IMR-90 (cell line): ENCODE data around the gene NOXO1. TPM values are rescaled to one million over a fixed set of nuclear protein-coding genes. Genes with fewer than 3 reads are reported as not detected.

ENCODE experiments used
- ATAC-seq: fragments of 200-7000 bp; cut with Tn5 transposase; 2 replicates; pipeline ENCODE4 v1.9.1; 2020; ENCODE audit warnings: low read depth, mild to moderate bottlenecking, moderate library complexity
- BruUV-seq: library from RNA; stranded (reverse); fragments of 400-500 nt; replicated peaks from 2 replicates; lab custom pipeline; 2021; lab: Mats Ljungman, UMichigan
- CTCF ChIA-PET: fragments of 300-600 bp; formaldehyde crosslinking; extraction: SDS; loops from one replicate; lab custom pipeline; 2021; ENCODE audit warnings: antibody characterized with exemption; lab: Yijun Ruan, JAX
- POLR2A ChIA-PET: fragments of 300-600 bp; sonication (Branson Sonifier 250); formaldehyde crosslinking; loops from one replicate; lab custom pipeline; 2022; ENCODE audit warnings: antibody characterized with exemption; ENCODE audit not compliant: unreplicated experiment; lab: Charles Lee
- DNase-seq: peaks from one replicate; pipeline ENCODE4 v3.0.0; 2013
- H2AFZ ChIP-seq: replicated peaks from 2 replicates; pipeline ENCODE3; 2013; ENCODE audit warnings: low read length, mild to moderate bottlenecking; ENCODE audit not compliant: poor library complexity
- H2AK5ac ChIP-seq: 2 replicates; pipeline ENCODE4 v1.6.1; 2013; ENCODE audit warnings: low read depth, low read length, inconsistent platforms
- H2AK9ac ChIP-seq: replicated peaks from 2 replicates; pipeline ENCODE3; 2013; ENCODE audit warnings: mild to moderate bottlenecking, low read depth, low read length, moderate library complexity; ENCODE audit not compliant: poor library complexity
- H2BK120ac ChIP-seq: 2 replicates; pipeline ENCODE4 v1.6.1; 2013; ENCODE audit warnings: low read depth, low read length, inconsistent platforms
- H2BK15ac ChIP-seq: 3 replicates; pipeline ENCODE4 v1.6.1; 2013; ENCODE audit warnings: low read depth, low read length, inconsistent platforms
- H2BK20ac ChIP-seq: 2 replicates; pipeline ENCODE4 v1.6.1; 2013; ENCODE audit warnings: low read depth, mild to moderate bottlenecking, inconsistent platforms, low read length, moderate library complexity
- H2BK5ac ChIP-seq: 2 replicates; pipeline ENCODE4 v1.6.1; 2013; ENCODE audit warnings: mild to moderate bottlenecking, low read depth, low read length, inconsistent platforms; ENCODE audit not compliant: poor library complexity, severe bottlenecking
- H3K14ac ChIP-seq: replicated peaks from 2 replicates; pipeline ENCODE4 v1.6.1; 2013; ENCODE audit warnings: low read depth, low read length, inconsistent platforms
- H3K18ac ChIP-seq: 2 replicates; pipeline ENCODE4 v1.6.1; 2013; ENCODE audit warnings: low read depth, low read length, control low read depth
- H3K23ac ChIP-seq: 2 replicates; pipeline ENCODE4 v1.6.1; 2013; ENCODE audit warnings: low read depth, low read length, inconsistent platforms
- H3K27ac ChIP-seq: 2 replicates; pipeline ENCODE4 v1.5.1; 2013; ENCODE audit warnings: mild to moderate bottlenecking, control low read depth, low read length; ENCODE audit not compliant: insufficient read depth
- H3K27me3 ChIP-seq: 2 replicates; pipeline ENCODE4 v1.6.1; 2013; ENCODE audit warnings: low read length; ENCODE audit not compliant: control insufficient read depth, insufficient read depth
- H3K36me3 ChIP-seq: 2 replicates; pipeline ENCODE4 v1.6.1; 2013; ENCODE audit warnings: low read length, mixed read lengths; ENCODE audit not compliant: control insufficient read depth, insufficient read depth
- H3K4ac ChIP-seq: 2 replicates; pipeline ENCODE4 v1.6.1; 2013; ENCODE audit warnings: low read depth, low read length, inconsistent platforms
- H3K4me1 ChIP-seq: 2 replicates; pipeline ENCODE4 v1.6.1; 2013; ENCODE audit warnings: low read length, mixed read lengths; ENCODE audit not compliant: control insufficient read depth, insufficient read depth
- H3K4me2 ChIP-seq: 2 replicates; pipeline ENCODE4 v1.6.1; 2013; ENCODE audit warnings: low read depth, mild to moderate bottlenecking, control low read depth, low read length, moderate library complexity
- H3K4me3 ChIP-seq: 2 replicates; pipeline ENCODE4 v1.5.1; 2013; ENCODE audit warnings: low read depth, mild to moderate bottlenecking, control low read depth, low read length, moderate library complexity; ENCODE audit not compliant: insufficient read depth
- H3K56ac ChIP-seq: 2 replicates; pipeline ENCODE4 v1.6.1; 2013; ENCODE audit warnings: low read length, inconsistent platforms; ENCODE audit not compliant: insufficient read depth; ENCODE audit errors: extremely low read depth
- H3K79me1 ChIP-seq, 2 experiments: 2 replicates each; pipeline ENCODE4 v1.6.1; 2013; ENCODE audit warnings: low read length in 2 of 2, inconsistent platforms in 1 of 2, low read depth in 1 of 2
- H3K9ac ChIP-seq: 2 replicates; pipeline ENCODE4 v1.6.1; 2013; ENCODE audit warnings: low read depth, low read length, control low read depth
- H3K9me1 ChIP-seq: 2 replicates; pipeline ENCODE4 v1.6.1; 2013; ENCODE audit warnings: low read length, inconsistent platforms; ENCODE audit not compliant: insufficient read depth
- H3K9me3 ChIP-seq: 2 replicates; pipeline ENCODE4 v1.6.1; 2013; ENCODE audit warnings: low read length; ENCODE audit not compliant: control insufficient read depth, insufficient read depth
- H4K20me1 ChIP-seq: 2 replicates; pipeline ENCODE4 v1.6.1; 2013; ENCODE audit warnings: low read length, inconsistent platforms; ENCODE audit not compliant: insufficient read depth
- H4K5ac ChIP-seq: 2 replicates; pipeline ENCODE4 v1.6.1; 2013; ENCODE audit warnings: mild to moderate bottlenecking, low read depth, low read length, control low read depth
- H4K8ac ChIP-seq, 2 experiments: 2 replicates each; pipeline ENCODE4 v1.6.1; 2013; ENCODE audit warnings: low read depth in 2 of 2, low read length in 2 of 2, control low read depth in 1 of 2, inconsistent platforms in 1 of 2
- H4K91ac ChIP-seq: 2 replicates; pipeline ENCODE4 v1.6.1; 2013; ENCODE audit warnings: low read depth, low read length, inconsistent platforms; ENCODE audit not compliant: insufficient read depth
- MAFK ChIP-seq: IDR thresholded peaks from 2 replicates; pipeline ENCODE4 v1.6.1; 2012; ENCODE audit warnings: low read depth, low read length, improper control_type of control experiment
- MXI1 ChIP-seq: IDR thresholded peaks from 2 replicates; pipeline ENCODE4 v1.6.1; 2012; ENCODE audit warnings: low read depth, mild to moderate bottlenecking, low read length, moderate library complexity, borderline replicate concordance
- USF2 ChIP-seq: fragments of 150-350 bp; IDR thresholded peaks from 2 replicates; pipeline ENCODE4 v1.6.1; 2017; ENCODE audit warnings: mild to moderate bottlenecking, antibody characterized with exemption, low read length, low read depth
- WGBS, 2 experiments: methylation state at CpG; one replicate each; pipeline versions ENCODE4 v1.1.5 to v1.1.7; 2013; ENCODE audit warnings: missing lambda C conversion rate in 2 of 2; ENCODE audit not compliant: insufficient read length in 1 of 2; ENCODE audit errors: extremely low coverage in 2 of 2; 5-methylcytosine and 5-hydroxymethylcytosine counted together
- dilution Hi-C: fragments of 300-500 bp; cut with HindIII; formaldehyde crosslinking; loops from one replicate; pipeline ENCODE4 v1.14.3; 2018; ENCODE audit warnings: low sequenced_read_pairs; ENCODE audit not compliant: unreplicated experiment
- in situ Hi-C: fragments of 300-500 bp; cut with MboI; formaldehyde crosslinking; loops from 3 replicates; pipeline ENCODE4 v1.14.3; 2019; ENCODE audit warnings: low sequenced_read_pairs, inconsistent platforms, mixed read lengths
- intact Hi-C: fragments of 100-400 bp; cut with micrococcal nuclease; formaldehyde crosslinking; loops from 2 replicates; pipeline ENCODE4 v1.10.0; 2022
- polyA plus RNA-seq, 3 experiments: library from polyadenylated mRNA; depleted of rRNA; stranded (reverse); fragments of >200 nt; gene quantifications; 2 replicates each; pipeline ENCODE4 v1.2.3, GENCODE V29; 2012; ENCODE audit warnings: low replicate concordance in 1 of 3
- total RNA-seq: library from RNA; depleted of rRNA; stranded (reverse); fragments of >200 nt; gene quantifications from 2 replicates; pipeline ENCODE4 v1.2.3, GENCODE V29; 2012

Gene NOXO1
- total and polyA plus RNA-seq, 2 of the 4 experiments (the other 2 are of a cell fraction), result 0.56 TPM; not detected in 1

- H3K23ac ChIP-seq, result peak within 1 kb of the TSS; percentile 94
- no TSS peak for BruUV-seq
- CTCF ChIA-PET, result no interaction called here
- H3K9ac ChIP-seq, result peak within 1 kb of the TSS; percentile 92
- H3K9me1 ChIP-seq, result peaks cover 9% of the 10 kb centered on the region
- no peak within 1 kb of the TSS; the same call in 1 of the 2 replicates for H3K56ac ChIP-seq
- H4K5ac ChIP-seq, result peak within 1 kb of the TSS; percentile 96
- H3K36me3 ChIP-seq, result peaks cover 16% of the 10 kb centered on the region; the same call in 1 of the 2 replicates
- H3K27ac ChIP-seq, result peak within 1 kb of the TSS; percentile 75
- H3K9me3 ChIP-seq, result no peaks in the 10 kb centered on the region
- peaks cover 20% of the 10 kb centered on the region for H3K4me1 ChIP-seq
- H4K8ac ChIP-seq, result peak within 1 kb of the TSS; percentile 85 to 86; a peak in 3 of 4 replicates
- H2BK120ac ChIP-seq, result peak within 1 kb of the TSS; percentile 85
- no peaks in the 10 kb centered on the region for H3K27me3 ChIP-seq
- peaks cover 6 to 44% of the 10 kb centered on the region in 2 experiments for H3K79me1 ChIP-seq
- dilution Hi-C loops, result no loop called here
- H2BK15ac ChIP-seq, result peak within 1 kb of the TSS; percentile 69; the same call in 1 of the 3 replicates
- peak within 1 kb of the TSS; percentile 93 for H3K4ac ChIP-seq
- intact Hi-C loops, result no loop called here
- no peak for DNase-seq
- peak within 1 kb of the TSS; percentile 99 for H2AK5ac ChIP-seq
- peaks cover 15% of the 10 kb centered on the region for H4K20me1 ChIP-seq
- peak within 1 kb of the TSS; percentile 80 for H4K91ac ChIP-seq
- peak within 1 kb of the TSS; percentile 97 for H3K4me2 ChIP-seq
- H2AK9ac ChIP-seq, result peak within 1 kb of the TSS; percentile 96
- TF ChIP-seq MXI1 (peak; percentile 8; the same call in 1 of the 2 replicates), MAFK (no peak), USF2 (no peak)
- in situ Hi-C loops, result no loop called here
- peak within 1 kb of the TSS; percentile 97 for H3K14ac ChIP-seq
- POLR2A ChIA-PET, result interaction anchor here (0.6 kb wide), 1 partner anchor 130 kb away, joined by 6 read pairs; no protein-coding TSS in a partner anchor
- H2BK20ac ChIP-seq, result peak within 1 kb of the TSS; percentile 57
- WGBS, 2 experiments, result 2% methylated on average over 26 of the region's 59 CpGs; no CpG with 5 or more reads in 1 of the 2 experiments
- peak within 1 kb of the TSS; percentile 82 for H2BK5ac ChIP-seq
- peak within 1 kb of the TSS; percentile 93 for H2AFZ ChIP-seq
- peak within 1 kb of the TSS; percentile 70 for H3K4me3 ChIP-seq
- peak within 1 kb of the TSS; percentile 86 for H3K18ac ChIP-seq
- ATAC-seq, result peak; percentile 57
Measured at GRCh38 chr16:2026461-2027023, 45.3 kb upstream of the NOXO1 start, which contains the start of gene NHERF2. Gene NHERF2, plus strand, starts transcription at chr16:2026902. Its CDS starts 104 bp downstream, at chr16:2027006.
